ENCODE results near the gene PGD.
A peak's percentile ranks its signal among the peaks of the same experiment; 100 is the strongest.

Gene PGD

DNA sequence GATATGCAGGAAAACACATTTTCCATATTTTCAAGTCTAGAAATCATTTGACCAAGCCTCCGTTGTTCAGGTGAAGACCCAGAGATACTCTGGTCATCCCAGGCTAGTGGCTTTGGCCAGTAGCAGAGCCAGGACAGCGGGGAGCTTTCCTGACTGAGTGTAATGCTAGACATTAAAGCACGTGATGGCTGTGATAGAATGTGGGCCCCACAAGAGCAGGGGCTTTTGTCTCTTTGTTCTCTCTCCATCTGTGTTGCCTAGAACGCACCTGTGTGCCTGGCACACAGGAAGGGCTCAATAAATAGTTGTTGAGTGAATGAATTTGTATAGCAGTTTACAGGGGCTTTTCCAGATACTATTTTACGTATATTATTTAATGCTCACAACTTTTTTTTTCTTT is 41.9 kb downstream of the PGD start:
- TF ChIP-seq ZNF133 (tag by site-specific recombination; IDR thresholded peaks at IDR 0.05) = no peak
- peak; percentile 54; the same call in 1 of the 2 replicates for TF ChIP-seq ZNF692 (tag by site-specific recombination; IDR thresholded peaks at IDR 0.05)
- Histone ChIP-seq H3K4me1 (ENCODE audit: control insufficient read depth, insufficient read depth, low read length) (no peaks in the 10 kb centered on the region), H3K36me3 (ENCODE audit: control insufficient read depth in 2 of 2, insufficient read depth in 1 of 2, low read length in 2 of 2) (peaks cover 4 to 34% of the 10 kb centered on the region in 2 experiments; a peak in 2 of 3 replicates), H3K9me3 (ENCODE audit: control insufficient read depth, insufficient read depth, low read depth, low read length) (no peaks in the 10 kb centered on the region), H3K27ac (ENCODE audit: extremely low read depth, low read depth, low read length) (no peak overlapping the region), H3K4me3 (ENCODE audit: low read depth, low read length) (no peak overlapping the region)
- POLR2A ChIA-PET = no interaction called here
- CTCF ChIA-PET = no interaction called here

DNA sequence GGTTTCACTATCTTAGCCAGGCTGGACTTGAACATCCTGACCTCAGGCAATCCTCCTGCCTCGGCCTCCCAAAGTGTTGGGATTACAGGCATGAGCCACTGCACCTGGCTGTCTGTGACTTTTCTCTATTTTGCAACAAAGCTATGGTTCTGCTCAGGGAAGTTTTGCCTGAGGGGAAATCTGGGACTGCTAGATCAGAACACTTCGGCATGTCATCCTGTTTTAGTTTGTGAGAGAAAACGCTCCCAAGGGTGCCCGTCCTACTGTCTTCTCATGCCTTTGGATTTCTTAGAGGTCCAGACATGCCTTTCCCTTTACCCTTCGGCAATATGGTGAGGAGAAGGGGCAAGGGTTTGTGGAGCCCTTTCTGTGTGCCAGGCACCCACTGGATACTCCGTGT is 45.4 kb downstream of the PGD start:
- Histone ChIP-seq H3K4me1 (ENCODE audit: control insufficient read depth, insufficient read depth, low read length) (no peaks in the 10 kb centered on the region), H3K27ac (ENCODE audit: extremely low read depth, low read depth, low read length) (no peak overlapping the region), H3K36me3 (ENCODE audit: control insufficient read depth in 2 of 2, insufficient read depth in 1 of 2, low read length in 2 of 2) (peaks cover 4 to 48% of the 10 kb centered on the region in 2 experiments; a peak in 2 of 3 replicates), H3K9me3 (ENCODE audit: control insufficient read depth, insufficient read depth, low read depth, low read length) (no peaks in the 10 kb centered on the region), H3K4me3 (ENCODE audit: low read depth, low read length) (no peak overlapping the region)
- ChIA-PET POLR2A (interaction anchor here (0.7 kb wide), 1 partner anchor 8 kb away, joined by 5 read pairs; no protein-coding TSS in a partner anchor), CTCF (interaction anchor here (0.6 to 1.2 kb wide), 3 partner anchors 13 to 50 kb away, joined by 3 to 4 read pairs (median 3); no protein-coding TSS in a partner anchor)
- no peak for TF ChIP-seq OSR2 (tag by site-specific recombination; IDR thresholded peaks at IDR 0.05)
- TF ChIP-seq, protein P1, sequence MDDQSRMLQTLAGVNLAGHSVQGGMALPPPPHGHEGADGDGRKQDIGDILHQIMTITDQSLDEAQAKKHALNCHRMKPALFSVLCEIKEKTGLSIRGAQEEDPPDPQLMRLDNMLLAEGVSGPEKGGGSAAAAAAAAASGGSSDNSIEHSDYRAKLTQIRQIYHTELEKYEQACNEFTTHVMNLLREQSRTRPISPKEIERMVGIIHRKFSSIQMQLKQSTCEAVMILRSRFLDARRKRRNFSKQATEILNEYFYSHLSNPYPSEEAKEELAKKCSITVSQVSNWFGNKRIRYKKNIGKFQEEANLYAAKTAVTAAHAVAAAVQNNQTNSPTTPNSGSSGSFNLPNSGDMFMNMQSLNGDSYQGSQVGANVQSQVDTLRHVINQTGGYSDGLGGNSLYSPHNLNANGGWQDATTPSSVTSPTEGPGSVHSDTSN (CRISPR knock-in tag; IDR thresholded peaks at IDR 0.05) = no peak
- TF ChIP-seq ZNF560 (tag by site-specific recombination; IDR thresholded peaks at IDR 0.05; ENCODE audit: borderline replicate concordance) = no peak

DNA sequence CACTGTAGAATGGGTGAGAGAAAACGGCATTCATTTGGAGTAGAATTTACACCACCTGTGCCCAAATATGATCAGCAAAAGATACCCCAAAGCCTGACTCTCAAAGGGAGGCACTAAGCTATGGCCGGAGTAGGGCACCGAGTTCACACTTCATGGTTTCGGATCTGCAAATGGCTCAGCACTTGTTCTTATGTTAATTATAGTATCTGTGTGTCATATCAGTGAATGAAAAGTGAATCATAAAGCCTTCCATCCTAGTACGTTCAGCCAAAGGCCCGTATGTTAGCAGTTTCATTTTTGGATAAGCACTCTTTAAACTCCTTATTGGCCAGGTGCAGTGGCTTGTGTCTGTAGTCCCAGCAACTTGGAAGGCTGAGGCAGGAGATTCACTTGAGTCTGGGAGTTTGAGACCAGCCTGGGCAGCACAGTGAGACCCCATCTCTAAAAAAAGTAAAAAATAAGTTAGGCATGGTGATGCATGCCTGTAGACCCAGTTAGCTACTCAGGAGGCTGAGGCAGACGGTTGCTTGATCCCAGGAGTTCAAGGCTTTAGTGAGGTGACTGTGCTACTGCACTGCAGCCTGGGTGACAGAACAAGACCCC is 46.0 kb downstream of the PGD start:
- peaks cover 4 to 45% of the 10 kb centered on the region in 2 experiments; a peak in 2 of 3 replicates for H3K36me3 ChIP-seq (ENCODE audit: control insufficient read depth in 2 of 2, insufficient read depth in 1 of 2, low read length in 2 of 2)
- H3K9me3 ChIP-seq (ENCODE audit: control insufficient read depth, insufficient read depth, low read depth, low read length) = no peaks in the 10 kb centered on the region
- no peak for TF ChIP-seq ZNF19 (tag by site-specific recombination; IDR thresholded peaks at IDR 0.05; ENCODE audit: low read depth)
- TF ChIP-seq ZNF121 (tag by site-specific recombination; IDR thresholded peaks at IDR 0.05) = peak; percentile 72; the same call in 1 of the 2 replicates
- POLR2A ChIA-PET = interaction anchor here (0.6 kb wide), 1 partner anchor 296 kb away, joined by 4 read pairs; no protein-coding TSS in a partner anchor
- H3K4me3 ChIP-seq (ENCODE audit: low read depth, low read length) = no peak overlapping the region
- no peaks in the 10 kb centered on the region for H3K4me1 ChIP-seq (ENCODE audit: control insufficient read depth, insufficient read depth, low read length)
- no peak overlapping the region for H3K27ac ChIP-seq (ENCODE audit: extremely low read depth, low read depth, low read length)
- CTCF ChIA-PET = interaction anchor here (0.6 to 1.2 kb wide), 3 partner anchors 14 to 49 kb away, joined by 3 to 4 read pairs (median 3); no protein-coding TSS in a partner anchor

DNA sequence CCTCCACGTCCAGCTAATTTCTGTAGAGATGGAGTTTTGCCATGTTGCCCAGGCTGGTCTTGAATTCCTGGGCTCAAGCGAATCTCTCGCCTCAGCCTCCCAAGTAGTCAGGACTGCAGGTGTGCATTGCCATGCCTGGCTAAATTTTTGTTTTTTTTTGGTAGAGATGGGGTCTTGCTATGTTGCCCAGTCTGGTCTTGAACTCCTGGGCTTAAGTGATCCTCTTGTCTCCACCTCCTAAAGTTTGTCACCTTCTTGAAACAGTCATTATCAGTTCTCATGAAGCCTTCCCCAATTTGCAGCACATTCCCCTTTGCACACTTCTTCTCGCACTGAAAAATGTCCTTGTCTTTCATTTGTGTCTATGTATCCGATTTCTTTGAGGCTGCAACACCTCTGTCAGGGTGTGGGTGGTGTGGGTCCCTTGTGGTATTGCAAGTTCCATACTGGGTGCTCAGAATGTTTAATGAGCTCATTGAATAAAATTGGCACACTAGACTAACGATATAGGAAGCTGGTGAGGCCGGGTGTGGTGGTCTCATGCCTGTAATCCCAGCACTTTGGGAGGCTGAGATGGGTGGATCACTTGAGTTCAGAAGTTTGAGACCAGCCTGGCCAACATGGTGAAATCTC is 48.0 kb downstream of the PGD start:
- TF ChIP-seq ZNF670 (tag by site-specific recombination; IDR thresholded peaks at IDR 0.05; ENCODE audit: low read depth) = no peak
- TF ChIP-seq ZNF121 (tag by site-specific recombination; IDR thresholded peaks at IDR 0.05) = peak; percentile 96
- TF ChIP-seq ZNF555 (tag by site-specific recombination; conservative IDR thresholded peaks at IDR 0.05) = no peak
- TF ChIP-seq ZNF19 (tag by site-specific recombination; IDR thresholded peaks at IDR 0.05; ENCODE audit: low read depth) = no peak
- no peaks in the 10 kb centered on the region for H3K9me3 ChIP-seq (ENCODE audit: control insufficient read depth, insufficient read depth, low read depth, low read length)
- ChIA-PET CTCF (interaction anchor here (0.7 to 0.9 kb wide), 2 partner anchors 47 to 443 kb away, joined by 3 read pairs; no protein-coding TSS in a partner anchor), POLR2A (interaction anchor here (0.6 to 0.7 kb wide), 2 partner anchors 11 to 14 kb away, joined by 5 to 6 read pairs; no protein-coding TSS in a partner anchor)
- H3K27ac ChIP-seq (ENCODE audit: extremely low read depth, low read depth, low read length) = no peak overlapping the region
- H3K4me3 ChIP-seq (ENCODE audit: low read depth, low read length) = no peak overlapping the region
- no peaks in the 10 kb centered on the region for H3K4me1 ChIP-seq (ENCODE audit: control insufficient read depth, insufficient read depth, low read length)
- H3K36me3 ChIP-seq (ENCODE audit: control insufficient read depth in 2 of 2, insufficient read depth in 1 of 2, low read length in 2 of 2) = peaks cover 0 to 39% of the 10 kb centered on the region in 2 experiments; a peak in 2 of 3 replicates
